ENCODE results near the gene NUB1. TPM values are rescaled to one million over a fixed set of nuclear protein-coding genes. Genes with fewer than 3 reads are reported as not detected.
A peak's percentile ranks its signal among the peaks of the same experiment; 100 is the strongest.

NUB1 gene
- total RNA-seq, 1 experiment from 2014 or later, result 48.5 TPM

DNA sequence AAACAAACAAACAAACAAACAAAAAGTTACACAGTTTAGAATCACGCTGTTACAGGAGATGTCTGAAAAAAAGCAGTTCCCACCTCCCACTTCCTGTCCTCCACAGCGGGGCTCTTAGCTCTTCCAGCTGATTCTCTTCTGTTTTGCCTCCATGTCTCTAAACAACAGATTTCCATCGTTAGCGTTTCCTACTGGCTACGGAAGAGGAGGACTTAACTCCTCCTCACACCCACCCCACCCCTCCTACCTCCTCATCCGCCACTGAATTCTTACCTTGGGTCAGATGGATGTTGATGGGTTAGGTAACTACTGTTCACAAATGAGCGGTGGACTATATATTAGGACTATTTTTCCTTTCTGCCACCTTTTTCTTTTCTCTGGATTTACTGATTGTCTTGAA is 36.8 kb upstream of the NUB1 start:
- Histone ChIP-seq H3K79me2 (ENCODE audit: insufficient read depth, low read length) (no peaks in the 10 kb centered on the region), H3T11ph (ENCODE audit: low read length) (no peak overlapping the region), H4K91ac (ENCODE audit: insufficient read length, low read depth, low read length) (no peak overlapping the region), H2BK20ac (ENCODE audit: low read depth, low read length, poor library complexity, severe bottlenecking) (no peak overlapping the region), H2BK15ac (ENCODE audit: low read depth, low read length) (no peak overlapping the region), H4K20me1 (ENCODE audit: control insufficient read depth, insufficient read depth, insufficient read length) (no peaks in the 10 kb centered on the region), H3K23me2 (ENCODE audit: insufficient read length, low read depth, low read length, poor library complexity, severe bottlenecking) (no peaks in the 10 kb centered on the region), H3K27me3 (ENCODE audit: insufficient read depth, low read length) (no peaks in the 10 kb centered on the region; the same call in 1 of the 2 replicates), H4K8ac (replicated peaks; ENCODE audit: insufficient read length, low read depth, low read length) (no peak overlapping the region), H3K4me1 (ENCODE audit: insufficient read depth, low read length) (no peaks in the 10 kb centered on the region), H2BK5ac (ENCODE audit: insufficient read length, low read length) (no peak overlapping the region), H3K4me2 (ENCODE audit: insufficient read depth, insufficient read length, low read length) (peak overlapping the region; percentile 35), H3K23ac (ENCODE audit: insufficient read length, low read depth, low read length) (no peak overlapping the region), H3K56ac (ENCODE audit: insufficient read length, low read depth, low read length) (no peak overlapping the region), H2AFZ (ENCODE audit: low read length) (no peak overlapping the region), H2BK12ac (ENCODE audit: insufficient read length, low read depth, low read length) (no peak overlapping the region), H3K79me1 (ENCODE audit: insufficient read depth, low read depth, low read length, poor library complexity, severe bottlenecking) (no peaks in the 10 kb centered on the region), H3K9me3 (ENCODE audit: control insufficient read depth, low read depth, low read length) (no peaks in the 10 kb centered on the region), H3K14ac (ENCODE audit: insufficient read depth, low read length) (no peak overlapping the region), H3K9ac (ENCODE audit: extremely low read depth, insufficient read length, low read length) (no peak overlapping the region), H3K18ac (ENCODE audit: insufficient read length, low read depth, low read length) (no peak overlapping the region), H4K5ac (ENCODE audit: insufficient read length, low read depth, low read length) (no peak overlapping the region), H2AK5ac (ENCODE audit: insufficient read length, low read length) (no peak overlapping the region), H2BK120ac (ENCODE audit: low read depth, low read length, poor library complexity, severe bottlenecking) (no peak overlapping the region), H3K4ac (ENCODE audit: low read depth, low read length) (no peak overlapping the region), H3K27ac (ENCODE audit: insufficient read length, low read depth, low read length) (no peak overlapping the region)
- H3K9me3 Mint-ChIP-seq, result peaks cover under 1 to 4% of the 10 kb centered on the region in 2 experiments; a peak in 3 of 5 replicates
- peaks cover 8 to 11% of the 10 kb centered on the region in 2 experiments for H3K4me1 Mint-ChIP-seq
- DNase-seq, result peak; percentile 73
- peak overlapping the region; percentile 72 for H3K4me3 Mint-ChIP-seq
- peak overlapping the region; percentile 73 to 96 (median 76); a peak in 5 of 7 replicates for H3K27ac Mint-ChIP-seq
- no CpG with 5 or more reads among the region's 7 CpGs for WGBS (ENCODE audit: extremely low coverage, insufficient read length, low lambda C conversion rate)
- peaks cover 46% of the 10 kb centered on the region for H3K27me3 Mint-ChIP-seq (ENCODE audit: low read depth)
- TF ChIP-seq, protein P1, sequence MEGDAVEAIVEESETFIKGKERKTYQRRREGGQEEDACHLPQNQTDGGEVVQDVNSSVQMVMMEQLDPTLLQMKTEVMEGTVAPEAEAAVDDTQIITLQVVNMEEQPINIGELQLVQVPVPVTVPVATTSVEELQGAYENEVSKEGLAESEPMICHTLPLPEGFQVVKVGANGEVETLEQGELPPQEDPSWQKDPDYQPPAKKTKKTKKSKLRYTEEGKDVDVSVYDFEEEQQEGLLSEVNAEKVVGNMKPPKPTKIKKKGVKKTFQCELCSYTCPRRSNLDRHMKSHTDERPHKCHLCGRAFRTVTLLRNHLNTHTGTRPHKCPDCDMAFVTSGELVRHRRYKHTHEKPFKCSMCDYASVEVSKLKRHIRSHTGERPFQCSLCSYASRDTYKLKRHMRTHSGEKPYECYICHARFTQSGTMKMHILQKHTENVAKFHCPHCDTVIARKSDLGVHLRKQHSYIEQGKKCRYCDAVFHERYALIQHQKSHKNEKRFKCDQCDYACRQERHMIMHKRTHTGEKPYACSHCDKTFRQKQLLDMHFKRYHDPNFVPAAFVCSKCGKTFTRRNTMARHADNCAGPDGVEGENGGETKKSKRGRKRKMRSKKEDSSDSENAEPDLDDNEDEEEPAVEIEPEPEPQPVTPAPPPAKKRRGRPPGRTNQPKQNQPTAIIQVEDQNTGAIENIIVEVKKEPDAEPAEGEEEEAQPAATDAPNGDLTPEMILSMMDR (conservative IDR thresholded peaks at IDR 0.05), result no peak
- H3K36me3 Mint-ChIP-seq (ENCODE audit: insufficient read depth in 1 of 3, low read depth in 3 of 3), result peaks cover 0 to under 1% (median 0%) of the 10 kb centered on the region in 3 experiments; a peak in 2 of 7 replicates
